Activated naive CD4-positive, alpha-beta T cell (primary cell): ENCODE results near the gene MEGF11.

Source experiments
- DNase-seq, 4 experiments: peaks; one replicate each; lab custom pipeline; 2025; lab: John Stamatoyannopoulos, UW

Gene MEGF11

GRCh38 chr15:66089509-66089908, 164.0 kb downstream of the MEGF11 start:
- no peak for DNase-seq

GRCh38 chr15:66089049-66089448, 164.5 kb downstream of the MEGF11 start:
- no peak for DNase-seq

DNA sequence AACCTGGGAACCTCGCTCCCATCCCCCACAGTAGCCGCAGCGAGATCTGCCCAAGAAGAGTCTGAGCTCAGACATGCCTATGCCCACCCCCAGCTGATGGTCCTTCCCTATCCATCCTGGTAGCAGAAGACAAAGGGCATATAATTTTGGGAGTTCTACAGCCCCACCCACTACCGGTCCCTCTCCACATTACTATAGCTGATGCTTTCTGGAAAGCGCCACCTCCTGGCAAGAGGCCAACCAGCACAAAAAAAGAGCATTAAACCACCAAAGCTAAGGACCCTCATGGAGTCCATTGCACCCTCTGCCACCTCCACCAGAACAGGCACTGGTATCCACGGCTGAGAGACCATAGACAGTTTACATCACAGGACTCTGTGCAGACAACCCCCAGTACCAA, 168.4 kb downstream of the MEGF11 start:
- no peak for DNase-seq

GRCh38 chr15:66084704-66085103, 168.8 kb downstream of the MEGF11 start:
- DNase-seq = no peak

GRCh38 chr15:66080717-66081398, 172.7 kb downstream of the MEGF11 start:
- no peak for DNase-seq

DNA sequence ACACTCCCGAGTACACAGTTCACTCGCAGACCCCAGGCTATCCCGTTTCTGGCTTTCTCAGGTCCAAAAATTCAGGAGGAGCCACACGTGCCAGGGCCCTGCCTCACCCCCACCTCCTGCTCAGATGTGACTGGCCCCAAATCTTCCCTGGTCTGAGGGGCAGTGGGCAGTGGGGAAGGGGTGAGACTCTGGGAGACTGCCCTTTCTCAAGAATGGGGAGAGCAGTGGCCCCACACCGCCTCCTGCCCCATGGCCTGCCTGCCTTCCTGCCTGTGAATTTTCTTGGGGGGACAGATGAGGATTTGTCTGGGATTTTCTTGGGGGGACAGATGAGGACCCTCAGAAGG, 174.6 kb downstream of the MEGF11 start:
- DNase-seq = no peak

- DNase-seq = no peak
These were observed 175.2 kb downstream of the MEGF11 start for GRCh38 chr15:66078196-66078928.

GRCh38 chr15:66077320-66077663, 176.3 kb downstream of the MEGF11 start:
- no peak for DNase-seq

- DNase-seq = no peak
These were observed 176.8 kb downstream of the MEGF11 start for GRCh38 chr15:66076591-66077319.

DNA sequence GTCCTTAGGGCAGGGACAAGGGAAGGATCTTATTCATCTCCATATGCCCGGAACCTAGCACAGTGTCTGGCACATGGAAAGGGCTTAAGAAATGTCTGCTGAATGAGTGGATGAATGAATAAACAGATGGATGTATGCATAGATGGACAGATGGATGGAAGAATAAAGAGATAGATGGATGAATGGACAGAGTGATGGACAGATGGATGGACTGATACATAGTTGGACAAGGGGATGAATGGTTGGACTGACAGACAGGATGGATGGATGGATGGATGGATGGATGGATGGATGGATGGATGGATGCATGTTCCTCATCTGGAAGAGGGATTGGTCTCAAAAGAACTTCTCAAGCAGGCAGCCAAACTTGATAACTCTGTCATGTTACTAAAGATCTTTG, 177.6 kb downstream of the MEGF11 start:
- DNase-seq = no peak

- DNase-seq = no peak
These were observed 180.8 kb downstream of the MEGF11 start for GRCh38 chr15:66072616-66073361.

GRCh38 chr15:66071921-66072295, 181.6 kb downstream of the MEGF11 start:
- DNase-seq = no peak

DNA sequence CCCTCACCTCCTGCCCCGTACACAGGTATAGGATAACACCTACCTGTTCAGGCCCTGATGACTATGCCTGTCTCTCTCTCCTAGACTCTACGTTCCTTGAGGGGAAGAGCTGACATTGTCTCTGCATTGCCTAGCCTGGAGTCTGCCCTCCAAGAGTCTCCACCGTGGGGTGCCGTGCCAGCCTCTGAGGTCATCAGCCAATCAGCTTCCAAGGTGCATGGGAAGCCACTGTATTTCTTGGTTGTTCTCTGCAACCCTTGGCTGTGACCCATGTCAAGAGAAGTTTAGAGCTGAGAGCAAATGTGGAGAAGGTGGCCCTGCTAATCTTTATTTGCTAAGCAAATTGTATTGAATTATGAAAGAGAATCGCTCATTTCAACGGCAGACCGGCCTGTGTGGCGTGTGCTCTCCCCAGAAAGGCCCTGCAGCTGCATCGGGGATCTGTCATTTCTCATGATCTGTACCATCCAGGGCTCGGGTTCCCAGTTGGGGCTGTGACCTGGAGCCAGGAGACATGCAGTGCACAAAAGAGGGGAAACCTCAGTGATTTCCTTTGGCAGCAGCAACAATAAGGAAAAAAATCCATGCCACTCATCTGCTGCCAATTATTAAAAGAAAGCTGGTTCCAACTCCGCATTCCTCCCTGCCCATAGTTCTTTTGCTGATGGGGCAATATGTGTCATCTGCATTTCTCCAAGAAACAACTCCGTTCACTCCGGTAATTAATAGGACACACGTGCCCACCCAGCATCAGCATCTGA, 182.2 kb downstream of the MEGF11 start:
- DNase-seq = no peak

GRCh38 chr15:66070220-66070934, 183.2 kb downstream of the MEGF11 start:
- no peak for DNase-seq

- no peak for DNase-seq
These were observed 183.8 kb downstream of the MEGF11 start for GRCh38 chr15:66069751-66070150.

- DNase-seq = no peak
These were observed 184.7 kb downstream of the MEGF11 start for GRCh38 chr15:66068801-66069200.

DNA sequence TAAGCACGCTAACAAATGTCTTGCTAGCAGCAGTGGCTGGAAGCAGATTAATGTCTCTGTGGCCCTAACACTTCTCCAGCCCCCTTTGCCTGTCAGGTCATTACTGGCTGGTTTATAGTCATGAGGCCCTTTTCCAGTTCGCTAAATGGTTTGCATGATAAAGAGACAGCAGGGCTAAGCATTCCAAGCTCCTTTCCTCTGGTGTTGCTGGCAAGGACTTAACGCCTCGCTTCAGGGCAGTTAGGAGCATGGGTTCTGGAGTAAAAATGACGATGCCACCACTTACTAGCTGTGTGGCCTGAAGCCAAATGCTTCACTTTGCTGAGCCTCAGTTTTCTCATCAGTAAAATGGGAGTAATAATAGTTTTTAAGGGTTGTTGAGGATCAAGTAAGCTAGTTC, 185.9 kb downstream of the MEGF11 start:
- DNase-seq = no peak

DNA sequence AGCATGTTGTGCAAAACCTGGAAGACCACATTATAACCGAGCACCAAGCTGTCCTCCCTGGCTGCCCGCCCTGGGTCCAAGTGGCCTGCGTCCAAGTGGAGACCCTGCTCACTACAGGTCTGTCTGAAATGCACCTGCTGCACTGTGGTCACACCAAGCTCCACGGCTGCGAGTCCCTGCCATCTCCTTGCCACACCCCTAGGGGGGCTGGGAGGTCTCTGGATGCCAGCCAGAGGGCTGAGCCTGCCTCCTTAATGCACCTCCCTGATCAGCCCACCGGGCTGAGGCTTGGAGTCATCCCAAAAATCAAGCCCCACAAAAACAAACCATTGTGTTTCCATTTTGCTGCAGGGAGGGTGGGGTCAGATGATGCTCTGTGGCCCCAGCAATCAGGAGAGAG, 187.1 kb downstream of the MEGF11 start:
- no peak for DNase-seq

GRCh38 chr15:66066005-66066404, 187.5 kb downstream of the MEGF11 start:
- no peak for DNase-seq

DNA sequence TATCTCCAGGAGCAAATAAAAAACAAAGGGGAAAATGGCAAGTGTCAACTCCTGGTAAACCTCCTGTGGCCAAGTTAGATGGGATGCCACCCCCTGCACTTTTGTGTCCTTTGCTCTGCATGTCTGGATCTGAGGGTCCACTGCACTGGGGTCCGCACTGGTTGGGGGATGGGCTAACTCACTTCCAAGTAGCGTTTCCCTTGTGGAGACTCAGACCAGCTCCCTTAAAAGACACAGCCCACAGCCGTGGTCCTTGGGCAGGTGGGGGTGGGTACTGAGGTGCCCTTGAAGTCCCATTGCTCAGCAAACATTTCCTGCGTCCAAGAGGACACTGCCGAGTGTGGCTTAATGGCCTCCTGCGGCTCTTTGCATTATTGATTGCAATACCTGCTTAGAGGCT, 188.2 kb downstream of the MEGF11 start:
- no peak for DNase-seq

- no peak for DNase-seq
These were observed 190.4 kb downstream of the MEGF11 start for GRCh38 chr15:66063147-66063546.
